GM12874 (cell line): ENCODE measurements around the gene ADGRD1.

Experiments
- CTCF ChIP-seq: IDR thresholded peaks from 2 replicates; pipeline ENCODE4 v1.5.1; 2011; ENCODE audit warnings: low read depth, mild to moderate bottlenecking, control low read depth, low read length, moderate library complexity; ENCODE audit not compliant: insufficient read depth

The ADGRD1 gene

GRCh38 chr12:131096681-131097181 lies 143.0 kb downstream of the ADGRD1 start:
- TF ChIP-seq CTCF, result no peak

DNA sequence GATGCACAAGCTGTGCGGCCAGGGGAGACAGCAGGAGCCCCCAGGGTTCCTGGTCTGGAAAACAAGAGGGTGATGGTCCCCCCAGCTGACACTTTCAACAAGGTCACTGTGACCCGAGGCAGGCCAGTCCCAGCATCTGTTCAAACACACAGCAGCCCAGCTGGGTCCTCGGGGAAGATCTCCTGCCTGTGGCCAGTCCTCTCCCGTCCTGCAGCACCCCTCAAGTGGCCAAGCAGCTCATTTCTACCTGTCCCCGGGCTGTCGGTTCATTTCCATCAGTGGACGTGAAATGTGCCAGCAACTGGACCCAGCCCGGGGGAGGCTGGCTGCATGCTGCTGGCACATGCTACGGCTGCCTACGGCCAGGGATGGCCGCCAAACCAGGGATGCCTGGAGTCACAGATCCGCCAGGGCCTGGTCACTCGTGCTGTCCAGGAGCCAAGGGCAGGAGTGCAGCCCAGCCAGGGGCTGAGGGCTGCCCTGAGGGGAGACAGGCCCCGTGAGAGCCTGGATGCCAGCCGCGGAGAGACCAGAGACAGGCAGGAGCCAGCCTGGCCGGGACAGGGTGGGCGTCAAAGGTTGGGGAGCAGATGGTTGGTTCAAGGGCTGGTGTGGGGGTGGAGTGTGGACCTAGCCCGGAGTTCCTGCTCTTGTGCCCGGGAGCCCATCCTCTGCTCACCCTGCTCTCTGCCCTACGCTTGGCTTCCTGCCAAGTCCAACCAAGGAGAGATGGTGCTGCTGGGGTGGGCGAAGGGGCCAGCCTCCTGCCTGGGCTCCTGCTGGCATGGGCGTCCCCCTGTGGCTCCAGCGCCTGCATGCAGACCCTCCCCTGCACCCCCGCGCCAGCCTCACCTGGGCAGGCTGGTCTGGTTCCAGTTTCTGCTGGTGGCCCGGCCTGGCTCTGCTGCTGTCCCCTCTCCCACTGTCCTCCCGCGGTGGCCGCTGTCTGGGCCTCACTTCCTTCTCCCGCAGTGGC lies 143.8 kb downstream of the ADGRD1 start:
- TF ChIP-seq CTCF, result no peak

DNA sequence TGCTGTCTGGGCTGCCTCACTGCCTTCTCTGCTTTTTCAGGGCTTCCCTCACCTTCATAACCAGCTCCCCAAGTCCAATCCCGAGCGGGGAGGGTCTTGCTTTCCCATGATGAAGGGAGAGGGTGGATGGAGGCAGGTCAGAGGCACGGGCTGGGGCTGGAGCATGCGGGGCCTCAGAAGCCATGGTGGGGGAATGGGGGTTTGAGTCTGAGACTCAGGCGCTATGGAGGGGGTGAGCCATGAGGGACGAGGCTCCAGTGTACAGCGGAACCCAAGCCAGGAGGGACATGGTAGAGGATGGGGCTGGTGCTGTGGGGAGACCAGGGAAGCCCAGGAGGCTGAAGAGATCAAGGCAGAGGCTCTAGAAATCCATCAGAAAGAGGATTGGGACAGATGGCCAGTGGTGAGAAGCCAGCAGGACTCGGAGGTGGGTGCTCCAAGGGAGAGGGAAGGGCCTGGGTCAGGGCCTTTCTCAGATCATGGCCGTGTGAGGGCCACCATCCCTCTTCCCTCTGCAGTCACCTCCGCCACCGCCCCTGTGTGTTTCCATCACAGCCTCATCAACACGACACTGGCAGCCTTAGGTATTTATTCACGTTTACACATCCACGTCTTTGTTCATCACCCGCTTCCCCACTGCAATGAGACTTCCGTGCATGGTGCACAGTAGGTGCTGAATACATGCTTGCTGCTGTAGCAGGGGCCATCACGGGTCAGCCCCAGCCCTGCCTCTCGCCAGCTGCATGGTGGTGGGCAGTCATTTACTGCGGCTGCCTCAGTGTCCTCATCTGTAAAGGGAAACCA lies 144.7 kb downstream of the ADGRD1 start:
- no peak for TF ChIP-seq CTCF

GRCh38 chr12:131100031-131100674 lies 146.4 kb downstream of the ADGRD1 start:
- TF ChIP-seq CTCF, result no peak

DNA sequence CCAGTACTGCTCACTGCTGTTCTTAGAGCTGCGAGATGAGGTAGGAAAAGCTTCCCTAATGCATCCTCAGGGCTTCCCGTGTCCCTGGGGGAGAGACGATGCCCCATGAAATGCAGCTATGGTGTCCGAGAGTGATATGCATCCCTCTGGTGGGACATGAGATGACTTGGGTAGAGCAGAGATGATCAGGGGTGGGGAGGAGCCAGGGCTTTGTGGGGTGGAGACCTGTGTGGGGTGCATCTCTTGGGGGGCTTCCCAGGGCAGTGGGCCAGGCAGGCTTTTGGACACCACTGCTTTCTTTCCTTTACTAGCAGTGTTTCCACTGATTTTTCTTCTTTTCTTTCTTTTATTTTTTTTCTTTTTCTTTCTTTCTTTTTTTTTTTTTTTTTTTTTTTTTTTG lies 147.3 kb downstream of the ADGRD1 start:
- TF ChIP-seq CTCF, result no peak

GRCh38 chr12:131101703-131102492 lies 148.2 kb downstream of the ADGRD1 start:
- TF ChIP-seq CTCF, result no peak
